ENCODE measurements around the gene RAB32. TPM values are rescaled to one million over a fixed set of nuclear protein-coding genes. Genes with fewer than 3 reads are reported as not detected.

The RAB32 gene
- total RNA-seq, 1 donor from 2014 or later: not detected

- no peaks in the 10 kb centered on the region for H3K36me3 Mint-ChIP-seq (ENCODE audit: low read depth)
- H3K4me1 Mint-ChIP-seq: peaks cover 9% of the 10 kb centered on the region
- H3K27me3 Mint-ChIP-seq: peaks cover 26% of the 10 kb centered on the region
- H3K4me3 Mint-ChIP-seq: no peak overlapping the region
- TF ChIP-seq CTCF (IDR thresholded peaks at IDR 0.05): no peak
- ChIA-PET POLR2A (no interaction called here), CTCF (no interaction called here)
- DNase-seq (no peak), ATAC-seq (ENCODE audit: low read depth) (no peak)
- intact Hi-C loops (cut with micrococcal nuclease): no loop called here
- H3K9me3 Mint-ChIP-seq: no peaks in the 10 kb centered on the region
- no peak overlapping the region for H3K27ac Mint-ChIP-seq
These were observed 2.9 kb downstream of the RAB32 start for GRCh38 chr6:146546443-146547043.

- no peaks in the 10 kb centered on the region for H3K9me3 Mint-ChIP-seq
- no peak for DNase-seq
- no peak for ATAC-seq (ENCODE audit: low read depth)
- H3K4me1 Mint-ChIP-seq: peaks cover 7% of the 10 kb centered on the region
- CTCF ChIA-PET: no interaction called here
- peaks cover 17% of the 10 kb centered on the region for H3K27me3 Mint-ChIP-seq
- POLR2A ChIA-PET: no interaction called here
- intact Hi-C loops (cut with micrococcal nuclease): no loop called here
- no peak for TF ChIP-seq CTCF (IDR thresholded peaks at IDR 0.05)
- no peak overlapping the region for H3K4me3 Mint-ChIP-seq
- no peak overlapping the region for H3K27ac Mint-ChIP-seq
- H3K36me3 Mint-ChIP-seq (ENCODE audit: low read depth): no peaks in the 10 kb centered on the region
These were observed 4.3 kb downstream of the RAB32 start for GRCh38 chr6:146547889-146548288.

DNA sequence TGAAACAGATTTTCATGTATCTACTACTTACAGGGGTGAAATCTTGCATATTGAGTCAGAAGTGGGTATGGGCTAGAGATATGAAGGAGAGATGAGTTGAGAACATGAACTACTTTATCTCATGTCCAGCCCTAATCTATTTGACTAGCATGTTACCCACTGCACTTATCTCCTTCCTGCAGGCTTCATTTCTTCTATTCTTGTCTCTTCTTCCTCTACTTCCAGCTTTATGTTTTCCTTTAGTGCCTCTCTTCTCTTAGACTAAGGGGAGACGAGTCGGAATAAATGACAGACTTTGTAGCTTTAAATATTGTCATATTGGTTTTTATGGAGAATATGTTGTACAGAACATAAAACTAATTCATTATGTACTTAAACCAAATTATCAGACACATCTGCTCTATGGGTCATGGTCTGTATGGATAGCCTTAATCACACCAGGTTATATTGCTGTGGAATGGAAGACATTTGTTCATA lies 5.3 kb downstream of the RAB32 start:
- Mint-ChIP-seq H3K4me3 (no peak overlapping the region), H3K4me1 (peaks cover 4% of the 10 kb centered on the region), H3K27me3 (peaks cover 14% of the 10 kb centered on the region), H3K27ac (no peak overlapping the region), H3K9me3 (no peaks in the 10 kb centered on the region), H3K36me3 (ENCODE audit: low read depth) (no peaks in the 10 kb centered on the region)
- DNase-seq (no peak), ATAC-seq (ENCODE audit: low read depth) (no peak)
- intact Hi-C loops (cut with micrococcal nuclease): no loop called here
- no peak for TF ChIP-seq CTCF (IDR thresholded peaks at IDR 0.05)
- ChIA-PET CTCF (no interaction called here), POLR2A (no interaction called here)

GRCh38 chr6:146550911-146551310 lies 7.3 kb downstream of the RAB32 start:
- no peaks in the 10 kb centered on the region for H3K4me1 Mint-ChIP-seq
- TF ChIP-seq CTCF (IDR thresholded peaks at IDR 0.05): no peak
- ATAC-seq (ENCODE audit: low read depth) (no peak), DNase-seq (no peak)
- H3K4me3 Mint-ChIP-seq: no peak overlapping the region
- no peaks in the 10 kb centered on the region for H3K36me3 Mint-ChIP-seq (ENCODE audit: low read depth)
- peaks cover 3% of the 10 kb centered on the region for H3K27me3 Mint-ChIP-seq
- no peaks in the 10 kb centered on the region for H3K9me3 Mint-ChIP-seq
- POLR2A ChIA-PET: no interaction called here
- intact Hi-C loops (cut with micrococcal nuclease): no loop called here
- H3K27ac Mint-ChIP-seq: no peak overlapping the region
- CTCF ChIA-PET: no interaction called here

- CTCF ChIA-PET: no interaction called here
These were observed 7.9 kb downstream of the RAB32 start for GRCh38 chr6:146551545-146551944.

More at GRCh38 chr6:146551545-146551944, 7.9 kb downstream of the RAB32 start:
- no peak for TF ChIP-seq CTCF (IDR thresholded peaks at IDR 0.05)
- Mint-ChIP-seq H3K4me3 (no peak overlapping the region), H3K27me3 (peaks cover 3% of the 10 kb centered on the region), H3K27ac (no peak overlapping the region), H3K4me1 (no peaks in the 10 kb centered on the region), H3K9me3 (no peaks in the 10 kb centered on the region), H3K36me3 (ENCODE audit: low read depth) (no peaks in the 10 kb centered on the region)
- ATAC-seq (ENCODE audit: low read depth) (no peak), DNase-seq (no peak)
- POLR2A ChIA-PET: no interaction called here
- intact Hi-C loops (cut with micrococcal nuclease): no loop called here

All from activated B cell treated with CpG ODN at 0.5 μM for 24 hours (primary cell).